ENCODE measurements around the gene SLC1A2.

The SLC1A2 gene

DNA sequence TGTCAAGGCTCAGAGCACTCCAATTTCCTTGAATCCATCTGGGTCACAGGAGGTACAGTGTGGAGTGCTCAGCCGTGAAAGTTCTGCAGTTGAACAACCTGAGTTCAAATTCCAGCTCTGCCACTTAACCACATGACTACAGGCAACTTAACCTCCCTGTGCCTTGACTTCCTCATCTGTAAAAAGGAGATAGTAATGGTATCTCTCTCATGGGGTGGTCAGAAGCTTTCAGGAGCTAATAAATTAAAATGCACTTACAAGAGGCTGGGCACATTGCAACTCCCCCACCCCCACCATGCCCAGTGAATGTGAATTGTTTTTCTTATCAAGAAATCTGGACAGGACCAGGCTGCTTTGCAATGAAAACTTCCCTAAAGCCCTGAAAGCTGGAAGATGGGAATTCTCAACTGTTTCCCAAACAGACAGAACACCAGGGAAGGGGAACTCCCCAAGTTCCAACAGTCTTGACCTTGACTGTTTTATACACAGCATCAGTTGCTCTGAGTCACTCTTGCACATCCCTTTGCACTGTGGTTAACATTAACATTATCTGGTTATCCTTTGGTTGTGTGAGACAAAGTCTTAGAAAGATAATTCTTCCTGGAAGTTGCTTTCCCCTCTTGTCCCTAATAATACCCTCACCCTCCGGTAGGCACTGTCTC lies 137.0 kb downstream of the SLC1A2 start:
- peak; percentile 50 for DNase-seq (ENCODE audit: low read depth)

DNA sequence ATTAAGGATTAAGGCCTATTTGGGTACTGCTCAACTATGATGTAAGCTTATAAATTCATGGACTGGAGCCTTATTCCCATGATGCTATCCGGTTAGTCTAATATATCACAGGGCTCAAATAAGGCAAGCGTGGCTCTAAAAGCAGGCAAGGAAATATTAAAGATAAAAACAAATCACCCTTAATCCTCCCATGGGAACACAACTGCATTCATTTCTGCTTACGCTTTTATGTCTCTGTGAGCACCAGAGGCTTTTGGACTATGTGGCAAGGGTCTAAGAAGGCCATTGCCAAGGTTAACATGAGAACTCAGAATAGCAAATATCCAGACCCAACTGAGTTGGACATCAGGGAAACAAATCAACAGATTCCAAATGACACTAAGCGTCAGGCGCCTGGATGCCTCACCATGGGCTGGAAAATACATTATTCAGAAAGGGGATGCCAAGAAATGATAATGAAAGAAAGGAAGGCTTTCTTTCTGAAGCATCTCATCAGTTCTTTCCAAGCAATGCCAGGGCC lies 138.1 kb downstream of the SLC1A2 start:
- no peak for DNase-seq (ENCODE audit: low read depth)

More for the DNA sequence above, 137.0 kb downstream of the SLC1A2 start:
- H3K4me3 ChIP-seq (ENCODE audit: low read length): no peak overlapping the region
- TF ChIP-seq, protein P1, sequence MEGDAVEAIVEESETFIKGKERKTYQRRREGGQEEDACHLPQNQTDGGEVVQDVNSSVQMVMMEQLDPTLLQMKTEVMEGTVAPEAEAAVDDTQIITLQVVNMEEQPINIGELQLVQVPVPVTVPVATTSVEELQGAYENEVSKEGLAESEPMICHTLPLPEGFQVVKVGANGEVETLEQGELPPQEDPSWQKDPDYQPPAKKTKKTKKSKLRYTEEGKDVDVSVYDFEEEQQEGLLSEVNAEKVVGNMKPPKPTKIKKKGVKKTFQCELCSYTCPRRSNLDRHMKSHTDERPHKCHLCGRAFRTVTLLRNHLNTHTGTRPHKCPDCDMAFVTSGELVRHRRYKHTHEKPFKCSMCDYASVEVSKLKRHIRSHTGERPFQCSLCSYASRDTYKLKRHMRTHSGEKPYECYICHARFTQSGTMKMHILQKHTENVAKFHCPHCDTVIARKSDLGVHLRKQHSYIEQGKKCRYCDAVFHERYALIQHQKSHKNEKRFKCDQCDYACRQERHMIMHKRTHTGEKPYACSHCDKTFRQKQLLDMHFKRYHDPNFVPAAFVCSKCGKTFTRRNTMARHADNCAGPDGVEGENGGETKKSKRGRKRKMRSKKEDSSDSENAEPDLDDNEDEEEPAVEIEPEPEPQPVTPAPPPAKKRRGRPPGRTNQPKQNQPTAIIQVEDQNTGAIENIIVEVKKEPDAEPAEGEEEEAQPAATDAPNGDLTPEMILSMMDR (IDR thresholded peaks at IDR 0.05; ENCODE audit: insufficient read depth, low read depth, low read length, missing control alignments): no peak

DNA sequence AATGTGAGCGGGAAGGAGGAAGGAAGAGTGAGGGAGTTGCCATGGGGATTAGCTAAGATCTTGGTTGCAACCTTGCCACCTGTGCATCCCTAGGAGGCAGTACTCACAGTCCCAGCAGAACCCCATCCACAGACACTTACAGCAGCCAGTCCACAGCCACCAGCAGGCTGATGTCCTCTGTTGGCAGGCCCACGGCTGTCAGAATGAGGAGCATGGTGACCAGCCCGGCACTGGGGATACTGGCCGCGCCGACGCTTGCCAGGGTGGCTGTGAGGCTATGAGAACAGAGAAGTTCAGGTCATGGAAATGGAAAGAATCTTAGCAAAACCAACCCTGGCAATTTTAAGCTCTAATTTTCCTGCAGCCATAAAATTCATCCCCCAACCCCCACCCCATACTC lies 138.6 kb downstream of the SLC1A2 start:
- no peak for DNase-seq (ENCODE audit: low read depth)
- TF ChIP-seq, protein P1 (IDR thresholded peaks at IDR 0.05; ENCODE audit: insufficient read depth, low read depth, low read length, missing control alignments): no peak
- no peak overlapping the region for H3K4me3 ChIP-seq (ENCODE audit: low read length)

More for the DNA sequence above, 138.1 kb downstream of the SLC1A2 start:
- TF ChIP-seq, protein P1 (IDR thresholded peaks at IDR 0.05; ENCODE audit: insufficient read depth, low read depth, low read length, missing control alignments): no peak
- H3K4me3 ChIP-seq (ENCODE audit: low read length): no peak overlapping the region

- TF ChIP-seq, protein P1 (IDR thresholded peaks at IDR 0.05; ENCODE audit: insufficient read depth, low read depth, low read length, missing control alignments): no peak
- no peak for DNase-seq (ENCODE audit: low read depth)
- H3K4me3 ChIP-seq (ENCODE audit: low read length): no peak overlapping the region
These were observed 141.5 kb downstream of the SLC1A2 start for GRCh38 chr11:35277827-35278226.

- TF ChIP-seq, protein P1 (IDR thresholded peaks at IDR 0.05; ENCODE audit: insufficient read depth, low read depth, low read length, missing control alignments): no peak
- H3K4me3 ChIP-seq (ENCODE audit: low read length): no peak overlapping the region
- DNase-seq (ENCODE audit: low read depth): peak; percentile 100
These were observed 142.8 kb downstream of the SLC1A2 start for GRCh38 chr11:35276396-35277145.

DNA sequence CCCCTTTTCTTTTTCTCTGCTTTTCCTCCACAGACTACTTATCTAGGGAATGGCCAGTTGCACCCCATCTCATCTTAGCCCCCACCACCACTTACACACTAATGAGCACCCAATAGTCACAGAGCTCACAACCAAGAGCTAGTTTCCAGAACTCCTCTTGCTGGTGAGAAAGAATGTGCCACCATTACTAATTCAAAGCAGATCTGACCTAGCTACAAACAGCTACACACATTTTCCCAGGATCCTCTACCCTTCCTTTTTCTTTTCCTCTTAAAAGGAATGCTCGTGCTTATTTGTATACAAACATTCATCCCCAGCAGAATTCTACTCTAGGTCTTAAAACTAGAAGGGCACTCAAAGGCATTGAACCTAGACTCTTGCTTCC lies 143.6 kb downstream of the SLC1A2 start:
- DNase-seq (ENCODE audit: low read depth): peak; percentile 11
- TF ChIP-seq, protein P1 (IDR thresholded peaks at IDR 0.05; ENCODE audit: insufficient read depth, low read depth, low read length, missing control alignments): no peak
- no peak overlapping the region for H3K4me3 ChIP-seq (ENCODE audit: low read length)
